ENCODE results near the gene AP2A1. TPM values are rescaled to one million over a fixed set of nuclear protein-coding genes. Genes with fewer than 3 reads are reported as not detected.

Gene AP2A1
- total RNA-seq, 1 donor from 2014 or later, result 146 TPM

GRCh38 chr19:49803529-49803856, 36.7 kb downstream of the AP2A1 start:
- no peaks in the 10 kb centered on the region for H3K9me3 Mint-ChIP-seq (ENCODE audit: low read depth)
- TF ChIP-seq, protein P1, sequence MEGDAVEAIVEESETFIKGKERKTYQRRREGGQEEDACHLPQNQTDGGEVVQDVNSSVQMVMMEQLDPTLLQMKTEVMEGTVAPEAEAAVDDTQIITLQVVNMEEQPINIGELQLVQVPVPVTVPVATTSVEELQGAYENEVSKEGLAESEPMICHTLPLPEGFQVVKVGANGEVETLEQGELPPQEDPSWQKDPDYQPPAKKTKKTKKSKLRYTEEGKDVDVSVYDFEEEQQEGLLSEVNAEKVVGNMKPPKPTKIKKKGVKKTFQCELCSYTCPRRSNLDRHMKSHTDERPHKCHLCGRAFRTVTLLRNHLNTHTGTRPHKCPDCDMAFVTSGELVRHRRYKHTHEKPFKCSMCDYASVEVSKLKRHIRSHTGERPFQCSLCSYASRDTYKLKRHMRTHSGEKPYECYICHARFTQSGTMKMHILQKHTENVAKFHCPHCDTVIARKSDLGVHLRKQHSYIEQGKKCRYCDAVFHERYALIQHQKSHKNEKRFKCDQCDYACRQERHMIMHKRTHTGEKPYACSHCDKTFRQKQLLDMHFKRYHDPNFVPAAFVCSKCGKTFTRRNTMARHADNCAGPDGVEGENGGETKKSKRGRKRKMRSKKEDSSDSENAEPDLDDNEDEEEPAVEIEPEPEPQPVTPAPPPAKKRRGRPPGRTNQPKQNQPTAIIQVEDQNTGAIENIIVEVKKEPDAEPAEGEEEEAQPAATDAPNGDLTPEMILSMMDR (IDR thresholded peaks at IDR 0.05), result no peak
- peaks cover 30% of the 10 kb centered on the region for H3K36me3 Mint-ChIP-seq (ENCODE audit: low read depth)
- no peak overlapping the region for H3K27ac Mint-ChIP-seq (ENCODE audit: unreplicated experiment)
- no peaks in the 10 kb centered on the region for H3K27me3 Mint-ChIP-seq (ENCODE audit: low read depth)
- no peak overlapping the region for H3K4me3 Mint-ChIP-seq (ENCODE audit: unreplicated experiment)
- peaks cover 8% of the 10 kb centered on the region for H3K4me1 Mint-ChIP-seq (ENCODE audit: low read depth)
- no peak for DNase-seq (ENCODE audit: low spot score)

- H3K27ac Mint-ChIP-seq (ENCODE audit: unreplicated experiment), result no peak overlapping the region
- peaks cover 14% of the 10 kb centered on the region for H3K4me1 Mint-ChIP-seq (ENCODE audit: low read depth)
- DNase-seq (ENCODE audit: low spot score), result no peak
- no peaks in the 10 kb centered on the region for H3K27me3 Mint-ChIP-seq (ENCODE audit: low read depth)
- TF ChIP-seq, protein P1 (IDR thresholded peaks at IDR 0.05), result no peak
- no peak overlapping the region for H3K4me3 Mint-ChIP-seq (ENCODE audit: unreplicated experiment)
- no peaks in the 10 kb centered on the region for H3K9me3 Mint-ChIP-seq (ENCODE audit: low read depth)
- H3K36me3 Mint-ChIP-seq (ENCODE audit: low read depth), result peaks cover 19% of the 10 kb centered on the region
These were observed 39.2 kb downstream of the AP2A1 start for GRCh38 chr19:49805822-49806619.

DNA sequence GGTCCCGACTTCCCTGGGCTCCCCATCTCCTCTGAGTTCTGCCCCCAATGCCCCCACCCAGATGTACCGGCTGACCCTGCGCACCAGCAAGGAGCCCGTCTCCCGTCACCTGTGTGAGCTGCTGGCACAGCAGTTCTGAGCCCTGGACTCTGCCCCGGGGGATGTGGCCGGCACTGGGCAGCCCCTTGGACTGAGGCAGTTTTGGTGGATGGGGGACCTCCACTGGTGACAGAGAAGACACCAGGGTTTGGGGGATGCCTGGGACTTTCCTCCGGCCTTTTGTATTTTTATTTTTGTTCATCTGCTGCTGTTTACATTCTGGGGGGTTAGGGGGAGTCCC, 39.8 kb downstream of the AP2A1 start:
- Mint-ChIP-seq H3K36me3 (ENCODE audit: low read depth) (peaks cover 17% of the 10 kb centered on the region), H3K4me3 (ENCODE audit: unreplicated experiment) (no peak overlapping the region), H3K4me1 (ENCODE audit: low read depth) (peaks cover 11% of the 10 kb centered on the region), H3K9me3 (ENCODE audit: low read depth) (no peaks in the 10 kb centered on the region), H3K27ac (ENCODE audit: unreplicated experiment) (no peak overlapping the region), H3K27me3 (ENCODE audit: low read depth) (no peaks in the 10 kb centered on the region)
- no peak for DNase-seq (ENCODE audit: low spot score)
- TF ChIP-seq, protein P1 (IDR thresholded peaks at IDR 0.05), result no peak

GRCh38 chr19:49807058-49807903, 40.5 kb downstream of the AP2A1 start:
- H3K27ac Mint-ChIP-seq (ENCODE audit: unreplicated experiment), result peak overlapping the region; percentile 36
- TF ChIP-seq, protein P1 (IDR thresholded peaks at IDR 0.05), result no peak
- peaks cover 12% of the 10 kb centered on the region for H3K4me1 Mint-ChIP-seq (ENCODE audit: low read depth)
- no peaks in the 10 kb centered on the region for H3K9me3 Mint-ChIP-seq (ENCODE audit: low read depth)
- no peak overlapping the region for H3K4me3 Mint-ChIP-seq (ENCODE audit: unreplicated experiment)
- peaks cover 15% of the 10 kb centered on the region for H3K36me3 Mint-ChIP-seq (ENCODE audit: low read depth)
- DNase-seq (ENCODE audit: low spot score), result no peak
- H3K27me3 Mint-ChIP-seq (ENCODE audit: low read depth), result no peaks in the 10 kb centered on the region

DNA sequence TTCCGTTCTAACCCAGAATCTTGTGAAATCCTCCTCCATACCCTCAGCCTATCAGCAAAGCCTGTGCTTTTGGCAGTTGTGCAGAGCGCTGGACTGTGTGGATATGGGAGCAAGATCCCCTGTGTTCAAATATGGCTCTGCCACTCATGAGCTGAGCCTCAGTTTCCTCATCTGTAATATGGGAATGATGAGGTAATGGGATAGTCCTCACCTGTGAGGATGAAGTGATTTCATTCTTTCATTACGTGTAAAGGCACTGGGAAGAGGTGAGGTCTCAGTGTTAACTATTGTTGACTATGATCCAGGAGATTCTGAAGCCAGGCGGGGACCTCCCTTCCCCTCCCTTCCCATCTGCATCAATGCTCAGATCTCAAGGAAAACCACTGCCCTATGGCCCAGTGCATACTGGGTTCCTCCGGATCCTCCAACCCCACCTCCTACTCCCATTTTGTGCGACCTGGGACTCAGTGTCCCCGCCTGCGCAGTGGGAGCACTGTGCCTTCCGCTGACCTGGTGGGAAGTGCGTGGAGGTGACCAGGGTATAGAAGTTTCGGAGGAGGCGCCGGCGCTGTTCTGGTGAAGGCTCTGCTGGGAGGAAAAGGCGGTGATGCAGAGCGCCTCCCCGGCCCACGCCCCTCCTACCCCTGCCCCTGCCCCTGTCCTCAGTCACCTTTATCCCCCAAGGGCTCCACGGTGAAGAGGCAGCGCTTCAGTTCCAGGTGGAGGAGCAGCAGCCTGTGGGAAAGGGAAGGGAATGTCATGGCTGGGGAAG, 41.3 kb downstream of the AP2A1 start:
- Mint-ChIP-seq H3K9me3 (ENCODE audit: low read depth) (no peaks in the 10 kb centered on the region), H3K4me3 (ENCODE audit: unreplicated experiment) (peak overlapping the region; percentile 86), H3K36me3 (ENCODE audit: low read depth) (peaks cover 15% of the 10 kb centered on the region), H3K27ac (ENCODE audit: unreplicated experiment) (peak overlapping the region; percentile 83), H3K27me3 (ENCODE audit: low read depth) (no peaks in the 10 kb centered on the region), H3K4me1 (ENCODE audit: low read depth) (peaks cover 18% of the 10 kb centered on the region)
- no peak for DNase-seq (ENCODE audit: low spot score)
- TF ChIP-seq, protein P1 (IDR thresholded peaks at IDR 0.05), result no peak

Measured in chondrocyte (in vitro differentiated cells).